PC-3 (cell line): Measurements from ENCODE around the gene CA5A. TPM values are rescaled to one million over a fixed set of nuclear protein-coding genes. Genes with fewer than 3 reads are reported as not detected.

Source experiments
- ATAC-seq: fragments of 200-7000 bp; cut with Tn5 transposase; 2 replicates; pipeline ENCODE4 v1.9.1; 2020; ENCODE audit warnings: mild to moderate bottlenecking, moderate library complexity
- BruUV-seq: library from RNA; stranded (reverse); fragments of 400-500 nt; replicated peaks from 2 replicates; lab custom pipeline; 2021; lab: Mats Ljungman, UMichigan
- CTCF ChIA-PET: fragments of 300-600 bp; sonication (Branson Sonifier 250); formaldehyde crosslinking; loops from one replicate; lab custom pipeline; 2022; ENCODE audit warnings: antibody characterized with exemption; lab: Charles Lee
- POLR2A ChIA-PET: fragments of 300-600 bp; sonication (Branson Sonifier 250); formaldehyde crosslinking; loops from one replicate; lab custom pipeline; 2022; ENCODE audit warnings: antibody characterized with exemption; ENCODE audit not compliant: unreplicated experiment; lab: Charles Lee
- DNase-seq: peaks from one replicate; pipeline ENCODE4 v3.0.0-alpha.2; 2015
- H2AFZ ChIP-seq: fragments of 300-600 bp; sonication (generic); 2 replicates; pipeline ENCODE4 v1.6.0; 2016; ENCODE audit warnings: antibody characterized with exemption, low read length
- H3F3A ChIP-seq: fragments of 300-600 bp; sonication (generic); one replicate; pipeline ENCODE4 v1.6.0; 2017; ENCODE audit warnings: antibody characterized with exemption, low read length, control low read depth, mild to moderate bottlenecking; ENCODE audit not compliant: unreplicated experiment
- H3K27ac ChIP-seq: fragments of 300-600 bp; sonication (generic); 2 replicates; pipeline ENCODE4 v1.5.1; 2016; ENCODE audit warnings: mild to moderate bottlenecking, low read length
- H3K27me3 ChIP-seq: fragments of 300-600 bp; sonication (generic); 2 replicates; pipeline ENCODE4 v1.6.1; 2016; ENCODE audit warnings: low read length, mixed read lengths
- H3K36me3 ChIP-seq: fragments of 300-600 bp; sonication (generic); 2 replicates; pipeline ENCODE4 v1.6.1; 2016; ENCODE audit warnings: low read depth, mixed run types, low read length, mixed read lengths
- H3K4me1 ChIP-seq: fragments of 300-600 bp; sonication (generic); 2 replicates; pipeline ENCODE4 v1.5.1; 2016; ENCODE audit warnings: low read length; ENCODE audit not compliant: insufficient read depth
- H3K4me2 ChIP-seq: fragments of 300-600 bp; sonication (generic); 2 replicates; pipeline ENCODE4 v1.6.0; 2016; ENCODE audit warnings: low read length
- H3K4me3 ChIP-seq: fragments of 300-600 bp; sonication (generic); 2 replicates; pipeline ENCODE4 v1.5.1; 2016; ENCODE audit warnings: mild to moderate bottlenecking, low read length, mixed read lengths
- H3K79me2 ChIP-seq: fragments of 300-600 bp; sonication (generic); 2 replicates; pipeline ENCODE4 v1.6.1; 2017; ENCODE audit warnings: low read length, mixed read lengths
- H3K9ac ChIP-seq: fragments of 300-600 bp; sonication (generic); 2 replicates; pipeline ENCODE4 v1.6.0; 2016; ENCODE audit warnings: mild to moderate bottlenecking, low read length
- H3K9me2 ChIP-seq: fragments of 300-600 bp; sonication (generic); replicated peaks from 2 replicates; pipeline ENCODE4 v1.6.1; 2016; ENCODE audit warnings: mixed run types, low read length, mixed read lengths
- H3K9me3 ChIP-seq: fragments of 300-600 bp; sonication (generic); 2 replicates; pipeline ENCODE4 v1.6.1; 2016; ENCODE audit warnings: low read length, mixed read lengths
- H4K20me1 ChIP-seq: fragments of 300-600 bp; sonication (generic); 2 replicates; pipeline ENCODE4 v1.6.1; 2016; ENCODE audit warnings: low read length, mixed read lengths
- CTCF ChIP-seq: fragments of 300-600 bp; sonication (generic); conservative IDR thresholded peaks from 2 replicates; pipeline ENCODE4 v1.5.1; 2017; ENCODE audit warnings: antibody characterized with exemption, low read depth, mild to moderate bottlenecking, low read length
- EZH2 ChIP-seq: fragments of 300-600 bp; sonication (generic); IDR thresholded peaks from one replicate; pipeline ENCODE4 v1.6.1; 2017; ENCODE audit warnings: antibody characterized with exemption, mild to moderate bottlenecking, low read length; ENCODE audit not compliant: unreplicated experiment
- EZH2phosphoT487 ChIP-seq: fragments of 300-600 bp; sonication (generic); IDR thresholded peaks from 2 replicates; pipeline ENCODE4 v1.6.1; 2018; ENCODE audit warnings: mild to moderate bottlenecking, antibody characterized with exemption, low read length, borderline replicate concordance
- intact Hi-C: fragments of 100-400 bp; cut with micrococcal nuclease; formaldehyde crosslinking; loops from 2 replicates; pipeline ENCODE4 v1.9.0; 2023
- total RNA-seq: library from RNA; depleted of rRNA; stranded (reverse); fragments of >200 nt; gene quantifications from 2 replicates; pipeline ENCODE4 v1.2.3, GENCODE V29; 2014; rRNA removed

The CA5A gene
- total RNA-seq, 1 experiment from 2014 or later, result not detected

GRCh38 chr16:87839542-87840270 is 96.6 kb downstream of the CA5A start:
- H2AFZ ChIP-seq, result no peak overlapping the region
- H4K20me1 ChIP-seq, result peaks cover 10% of the 10 kb centered on the region
- TF ChIP-seq CTCF, result no peak
- TF ChIP-seq EZH2, result no peak
- intact Hi-C loops, result no loop called here
- no peak for DNase-seq
- H3K27me3 ChIP-seq, result no peaks in the 10 kb centered on the region
- no peak overlapping the region for H3K4me2 ChIP-seq
- no TSS peak for BruUV-seq
- no peak overlapping the region for H3K9ac ChIP-seq
- ATAC-seq, result no peak
- no peaks in the 10 kb centered on the region for H3K9me3 ChIP-seq
- POLR2A ChIA-PET, result interaction anchor here (0.6 kb wide), 1 partner anchor 34 kb away, joined by 3 read pairs; no protein-coding TSS in a partner anchor
- peaks cover 36% of the 10 kb centered on the region; the same call in 1 of the 2 replicates for H3K36me3 ChIP-seq
- H3K27ac ChIP-seq, result no peak overlapping the region
- no peak overlapping the region for H3K4me3 ChIP-seq
- H3K4me1 ChIP-seq, result no peaks in the 10 kb centered on the region
- CTCF ChIA-PET, result no interaction called here
- H3K9me2 ChIP-seq, result no peaks in the 10 kb centered on the region
- no peaks in the 10 kb centered on the region for H3F3A ChIP-seq
- H3K79me2 ChIP-seq, result peaks cover 25% of the 10 kb centered on the region

GRCh38 chr16:87838643-87839541 is 97.4 kb downstream of the CA5A start:
- BruUV-seq, result no TSS peak
- peaks cover 18% of the 10 kb centered on the region for H3K79me2 ChIP-seq
- H3K4me3 ChIP-seq, result no peak overlapping the region
- POLR2A ChIA-PET, result no interaction called here
- H3K9me2 ChIP-seq, result no peaks in the 10 kb centered on the region
- no peak for ATAC-seq
- H2AFZ ChIP-seq, result no peak overlapping the region
- H3K4me2 ChIP-seq, result no peak overlapping the region
- no peaks in the 10 kb centered on the region for H3F3A ChIP-seq
- CTCF ChIA-PET, result interaction anchor here (0.5 kb wide), 1 partner anchor 33 kb away, joined by 3 read pairs; no protein-coding TSS in a partner anchor
- intact Hi-C loops, result no loop called here
- no peak overlapping the region for H3K9ac ChIP-seq
- H3K27ac ChIP-seq, result no peak overlapping the region
- no peaks in the 10 kb centered on the region for H3K4me1 ChIP-seq
- H3K36me3 ChIP-seq, result peaks cover 41% of the 10 kb centered on the region; the same call in 1 of the 2 replicates
- TF ChIP-seq EZH2phosphoT487 (no peak), CTCF (no peak), EZH2 (no peak)
- H4K20me1 ChIP-seq, result peaks cover 10% of the 10 kb centered on the region
- no peaks in the 10 kb centered on the region for H3K9me3 ChIP-seq
- DNase-seq, result no peak
- no peaks in the 10 kb centered on the region for H3K27me3 ChIP-seq

Other genes with a start within 250 kb of the CA5A start
- gene KLHDC4, start 170.5 kb downstream of the CA5A start, total RNA-seq, result 36.3 and 68.2 TPM in 2 replicates
- 93.2 and 118 TPM in 2 replicates for gene SLC7A5, start 67.0 kb downstream of the CA5A start, total RNA-seq
- gene BANP, start 14.9 kb upstream of the CA5A start, total RNA-seq, result 24.2 TPM in 2 replicates